GM12872 (cell line): ENCODE results near the gene GPC2.
A peak's percentile ranks its signal among the peaks of the same experiment; 100 is the strongest.

Source experiments
- CTCF ChIP-seq: IDR thresholded peaks from 3 replicates; pipeline ENCODE4 v1.5.1; 2011; ENCODE audit warnings: low read depth, mild to moderate bottlenecking, low read length, moderate library complexity; ENCODE audit not compliant: insufficient read depth

Gene GPC2

GRCh38 chr7:100166970-100167911 is 9.9 kb downstream of the GPC2 start:
- TF ChIP-seq CTCF: no peak

GRCh38 chr7:100166317-100166940 is 10.8 kb downstream of the GPC2 start:
- no peak for TF ChIP-seq CTCF

- TF ChIP-seq CTCF: no peak
These were observed 13.3 kb downstream of the GPC2 start for GRCh38 chr7:100163871-100164270.

GRCh38 chr7:100163006-100163531 is 14.1 kb downstream of the GPC2 start:
- no peak for TF ChIP-seq CTCF

GRCh38 chr7:100160067-100160466 is 17.1 kb downstream of the GPC2 start:
- no peak for TF ChIP-seq CTCF

GRCh38 chr7:100159099-100159623 is 18.0 kb downstream of the GPC2 start:
- peak; percentile 33; the same call in 1 of the 3 replicates for TF ChIP-seq CTCF
